Mesendoderm (in vitro differentiated cells): Measurements from ENCODE around the gene WSB1.

ENCODE experiments used
- DNase-seq: peaks from one replicate; pipeline ENCODE4 v3.0.0; 2013
- H2AK5ac ChIP-seq: 2 replicates; pipeline ENCODE4 v1.6.1; 2013; ENCODE audit warnings: low read length, inconsistent platforms
- H2BK120ac ChIP-seq: 2 replicates; pipeline ENCODE4 v1.6.1; 2013; ENCODE audit warnings: low read depth, mild to moderate bottlenecking, low read length, moderate library complexity, mixed read lengths
- H2BK15ac ChIP-seq: replicated peaks from 2 replicates; pipeline ENCODE4 v1.6.1; 2013; ENCODE audit warnings: low read depth, mild to moderate bottlenecking, moderate library complexity
- H2BK5ac ChIP-seq: 2 replicates; pipeline ENCODE4 v1.6.1; 2013; ENCODE audit warnings: low read length, inconsistent platforms
- H3K18ac ChIP-seq: 2 replicates; pipeline ENCODE4 v1.6.1; 2013; ENCODE audit warnings: mild to moderate bottlenecking, low read length, mixed read lengths
- H3K23ac ChIP-seq: one replicate; pipeline ENCODE4 v1.6.1; 2013; ENCODE audit warnings: low read length
- H3K27ac ChIP-seq: 2 replicates; pipeline ENCODE4 v1.5.1; 2013; ENCODE audit warnings: low read depth, mild to moderate bottlenecking, inconsistent platforms, low read length, moderate library complexity
- H3K27me3 ChIP-seq: 2 replicates; pipeline ENCODE4 v1.6.1; 2013; ENCODE audit warnings: low read length, control low read depth, mild to moderate bottlenecking, inconsistent platforms; ENCODE audit not compliant: insufficient read depth, poor library complexity
- H3K36me3 ChIP-seq: 2 replicates; pipeline ENCODE4 v1.6.1; 2013; ENCODE audit warnings: low read length, inconsistent platforms; ENCODE audit not compliant: control insufficient read depth, insufficient read depth
- H3K4ac ChIP-seq: one replicate; pipeline ENCODE4 v1.6.1; 2013; ENCODE audit warnings: low read depth, mild to moderate bottlenecking, low read length, moderate library complexity
- H3K4me1 ChIP-seq: 2 replicates; pipeline ENCODE4 v1.6.1; 2013; ENCODE audit warnings: low read depth, low read length, inconsistent platforms; ENCODE audit not compliant: control insufficient read depth
- H3K4me2 ChIP-seq: 2 replicates; pipeline ENCODE4 v1.6.1; 2013; ENCODE audit warnings: low read length
- H3K4me3 ChIP-seq: 2 replicates; pipeline ENCODE4 v1.5.1; 2013; ENCODE audit warnings: mild to moderate bottlenecking, low read length
- H3K56ac ChIP-seq: one replicate; pipeline ENCODE4 v1.6.1; 2013; ENCODE audit warnings: low read length
- H3K79me1 ChIP-seq: 2 replicates; pipeline ENCODE4 v1.6.1; 2013; ENCODE audit warnings: low read length, inconsistent platforms
- H3K79me2 ChIP-seq: 2 replicates; pipeline ENCODE4 v1.6.1; 2013; ENCODE audit warnings: mild to moderate bottlenecking, low read length; ENCODE audit not compliant: control insufficient read depth, insufficient read depth
- H3K9ac ChIP-seq: 2 replicates; pipeline ENCODE4 v1.6.1; 2013; ENCODE audit warnings: low read length, inconsistent platforms
- H4K5ac ChIP-seq: one replicate; pipeline ENCODE4 v1.6.1; 2013; ENCODE audit warnings: low read length
- H4K8ac ChIP-seq: one replicate; pipeline ENCODE4 v1.6.1; 2013; ENCODE audit warnings: low read depth, mild to moderate bottlenecking, control low read depth, low read length, moderate library complexity
- WGBS: extraction: QIAGEN DNeasy Blood & Tissue Kit; methylation state at CpG from one replicate; pipeline ENCODE4 v1.1.7; 2013; ENCODE audit warnings: low lambda C conversion rate, missing lambda C conversion rate; ENCODE audit not compliant: insufficient coverage; ENCODE audit errors: extremely low coverage; 5-methylcytosine and 5-hydroxymethylcytosine counted together

Gene WSB1

GRCh38 chr17:27289856-27290255, 4.1 kb upstream of the WSB1 start:
- no peak for DNase-seq
- Histone ChIP-seq H2AK5ac (no peak overlapping the region), H3K4me2 (no peak overlapping the region), H3K27ac (no peak overlapping the region), H4K5ac (no peak overlapping the region), H4K8ac (no peak overlapping the region), H3K79me1 (peaks cover 2% of the 10 kb centered on the region), H2BK15ac (no peak overlapping the region), H3K27me3 (no peaks in the 10 kb centered on the region), H2BK120ac (no peak overlapping the region), H3K56ac (no peak overlapping the region), H3K79me2 (peaks cover 8% of the 10 kb centered on the region), H3K9ac (no peak overlapping the region), H3K4me3 (no peak overlapping the region), H3K18ac (no peak overlapping the region), H2BK5ac (no peak overlapping the region), H3K36me3 (no peaks in the 10 kb centered on the region), H3K23ac (no peak overlapping the region), H3K4me1 (no peaks in the 10 kb centered on the region), H3K4ac (no peak overlapping the region)

GRCh38 chr17:27290916-27291598, 2.9 kb upstream of the WSB1 start:
- Histone ChIP-seq H3K56ac (no peak overlapping the region), H2BK5ac (no peak overlapping the region), H3K23ac (no peak overlapping the region), H2BK15ac (no peak overlapping the region), H3K9ac (no peak overlapping the region), H3K4ac (no peak overlapping the region), H2BK120ac (no peak overlapping the region), H3K4me1 (no peaks in the 10 kb centered on the region), H4K5ac (no peak overlapping the region), H3K79me1 (peaks cover 2% of the 10 kb centered on the region), H3K36me3 (no peaks in the 10 kb centered on the region), H2AK5ac (no peak overlapping the region), H3K27ac (no peak overlapping the region), H3K79me2 (peaks cover 19% of the 10 kb centered on the region), H4K8ac (no peak overlapping the region), H3K27me3 (no peaks in the 10 kb centered on the region), H3K4me2 (no peak overlapping the region), H3K4me3 (no peak overlapping the region), H3K18ac (no peak overlapping the region)
- no peak for DNase-seq
- no CpG with 5 or more reads among the region's 3 CpGs for WGBS

GRCh38 chr17:27293359-27293897, 486 bp upstream of the WSB1 start:
- Histone ChIP-seq H3K27me3 (no peaks in the 10 kb centered on the region), H2AK5ac (no peak overlapping the region), H3K27ac (no peak overlapping the region), H3K9ac (peak overlapping the region; percentile 45), H3K23ac (no peak overlapping the region), H3K18ac (no peak overlapping the region), H3K79me2 (peaks cover 37% of the 10 kb centered on the region), H3K56ac (peak overlapping the region; percentile 47), H2BK5ac (no peak overlapping the region), H4K5ac (no peak overlapping the region), H3K36me3 (no peaks in the 10 kb centered on the region), H3K79me1 (peaks cover 3% of the 10 kb centered on the region), H3K4ac (peak overlapping the region; percentile 4), H3K4me3 (no peak overlapping the region), H4K8ac (no peak overlapping the region), H3K4me1 (peaks cover 2% of the 10 kb centered on the region), H2BK15ac (no peak overlapping the region), H3K4me2 (no peak overlapping the region), H2BK120ac (no peak overlapping the region)
- no CpG with 5 or more reads among the region's 15 CpGs for WGBS
- DNase-seq = peak; percentile 14

- DNase-seq = peak; percentile 84
- peak overlapping the region; percentile 98 for H3K9ac ChIP-seq
These were observed 1.0 kb downstream of the WSB1 start for GRCh38 chr17:27294689-27295630.

GRCh38 chr17:27295945-27296344, 2.0 kb downstream of the WSB1 start:
- Histone ChIP-seq H3K23ac (no peak overlapping the region), H3K4ac (no peak overlapping the region), H3K4me1 (peaks cover 2% of the 10 kb centered on the region), H2BK15ac (no peak overlapping the region), H3K18ac (no peak overlapping the region), H3K4me3 (no peak overlapping the region), H3K27me3 (no peaks in the 10 kb centered on the region), H3K9ac (no peak overlapping the region), H3K56ac (no peak overlapping the region), H2BK5ac (no peak overlapping the region), H4K8ac (no peak overlapping the region), H3K79me1 (peaks cover 5% of the 10 kb centered on the region), H3K79me2 (peaks cover 58% of the 10 kb centered on the region), H3K4me2 (no peak overlapping the region), H2AK5ac (no peak overlapping the region), H3K27ac (no peak overlapping the region), H3K36me3 (no peaks in the 10 kb centered on the region), H2BK120ac (no peak overlapping the region), H4K5ac (no peak overlapping the region)
- no CpG with 5 or more reads among the region's 10 CpGs for WGBS
- DNase-seq = no peak

More at GRCh38 chr17:27294689-27295630, 1.0 kb downstream of the WSB1 start:
- peaks cover 51% of the 10 kb centered on the region for H3K79me2 ChIP-seq
- H3K18ac ChIP-seq = peak overlapping the region; percentile 60
- H2BK15ac ChIP-seq = no peak overlapping the region
- no CpG with 5 or more reads among the region's 21 CpGs for WGBS
- no peak overlapping the region for H3K23ac ChIP-seq
- no peak overlapping the region for H4K5ac ChIP-seq
- H3K36me3 ChIP-seq = no peaks in the 10 kb centered on the region
- peak overlapping the region; percentile 97 for H3K56ac ChIP-seq
- no peak overlapping the region for H4K8ac ChIP-seq
- peak overlapping the region; percentile 32 for H2BK120ac ChIP-seq
- peaks cover 5% of the 10 kb centered on the region for H3K79me1 ChIP-seq
- H3K27ac ChIP-seq = peak overlapping the region; percentile 90
- no peak overlapping the region for H3K4ac ChIP-seq
- peak overlapping the region; percentile 48 for H2BK5ac ChIP-seq
- H3K4me1 ChIP-seq = peaks cover 2% of the 10 kb centered on the region
- H3K4me3 ChIP-seq = peak overlapping the region; percentile 92
- H3K27me3 ChIP-seq = no peaks in the 10 kb centered on the region
- H2AK5ac ChIP-seq = no peak overlapping the region
- H3K4me2 ChIP-seq = peak overlapping the region; percentile 54
